ENCODE results near the gene WDFY4. TPM values are rescaled to one million over a fixed set of nuclear protein-coding genes. Genes with fewer than 3 reads are reported as not detected.

The WDFY4 gene
- total RNA-seq, 1 donor from 2014 or later: 26.5 TPM

DNA sequence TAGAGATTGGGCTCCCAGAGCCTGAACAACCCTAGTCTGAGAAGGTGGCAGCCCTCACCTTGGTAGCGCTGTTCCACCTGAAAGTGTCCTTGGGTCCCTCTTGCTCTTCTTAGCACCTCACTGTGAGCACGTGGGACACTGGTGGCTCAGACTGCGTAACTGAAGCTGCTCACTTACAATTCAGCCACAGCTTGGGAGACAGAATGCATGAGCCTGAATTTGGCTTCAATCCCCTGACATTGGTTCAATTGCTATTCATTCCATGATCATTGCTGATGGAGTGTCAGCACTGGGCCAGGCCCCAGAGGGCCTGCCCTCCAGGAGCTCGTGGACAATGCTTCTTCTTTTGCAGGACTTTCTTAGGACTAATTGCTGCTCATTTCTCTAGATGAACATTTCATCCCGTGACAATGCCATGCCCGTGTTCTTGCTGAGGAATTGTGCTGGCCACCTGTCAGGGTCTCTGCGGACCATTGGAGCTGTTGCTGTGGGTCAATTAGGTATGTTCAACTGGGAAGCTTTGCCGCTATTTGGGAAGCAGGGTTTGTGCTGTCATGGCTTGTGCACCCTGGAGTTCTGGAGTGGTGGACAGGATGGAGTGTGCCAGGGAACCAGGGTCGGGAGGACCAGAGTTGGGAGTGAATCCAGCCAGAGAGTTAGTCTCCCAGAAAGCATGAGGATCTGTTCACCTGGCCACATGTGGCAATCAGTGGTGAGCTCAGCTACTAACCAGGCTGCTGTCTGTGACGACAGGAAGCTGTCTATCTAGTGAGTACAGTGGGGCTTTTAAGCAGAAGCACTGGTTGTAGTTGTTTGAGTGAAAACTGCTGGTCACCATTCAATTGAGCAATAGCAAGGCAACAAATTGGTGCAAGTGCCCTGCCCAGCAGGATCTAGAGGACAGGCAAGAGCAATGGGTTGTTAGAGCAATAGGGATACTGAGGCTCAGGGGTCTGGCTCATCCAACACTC is 105.1 kb downstream of the WDFY4 start:
- no peak overlapping the region for H3K27ac ChIP-seq
- no peak overlapping the region for H3K4me3 ChIP-seq
- ATAC-seq: peak; percentile 57
- DNase-seq: no peak
- H3K27me3 ChIP-seq: no peaks in the 10 kb centered on the region
- intact Hi-C loops (cut with DNase I): no loop called here
- no peaks in the 10 kb centered on the region for H3K9me3 ChIP-seq
- no peaks in the 10 kb centered on the region for H3K36me3 ChIP-seq
- no peak for TF ChIP-seq CTCF (IDR thresholded peaks at IDR 0.05)
- H3K4me1 ChIP-seq: peaks cover 8% of the 10 kb centered on the region

- DNase-seq (no peak), ATAC-seq (no peak)
- Histone ChIP-seq H3K9me3 (no peaks in the 10 kb centered on the region), H3K27me3 (no peaks in the 10 kb centered on the region), H3K27ac (no peak overlapping the region), H3K4me1 (peaks cover 8% of the 10 kb centered on the region), H3K4me3 (no peak overlapping the region), H3K36me3 (no peaks in the 10 kb centered on the region)
- TF ChIP-seq CTCF (IDR thresholded peaks at IDR 0.05): no peak
- intact Hi-C loops (cut with DNase I): no loop called here
Observed at GRCh38 chr10:48790457-48791044, 105.9 kb downstream of the WDFY4 start.

GRCh38 chr10:48791267-48791928 is 106.7 kb downstream of the WDFY4 start:
- ATAC-seq (no peak), DNase-seq (no peak)
- intact Hi-C loops (cut with DNase I): no loop called here
- Histone ChIP-seq H3K4me1 (peaks cover 8% of the 10 kb centered on the region), H3K9me3 (no peaks in the 10 kb centered on the region), H3K4me3 (no peak overlapping the region), H3K36me3 (no peaks in the 10 kb centered on the region), H3K27me3 (no peaks in the 10 kb centered on the region), H3K27ac (no peak overlapping the region)
- no peak for TF ChIP-seq CTCF (IDR thresholded peaks at IDR 0.05)

DNA sequence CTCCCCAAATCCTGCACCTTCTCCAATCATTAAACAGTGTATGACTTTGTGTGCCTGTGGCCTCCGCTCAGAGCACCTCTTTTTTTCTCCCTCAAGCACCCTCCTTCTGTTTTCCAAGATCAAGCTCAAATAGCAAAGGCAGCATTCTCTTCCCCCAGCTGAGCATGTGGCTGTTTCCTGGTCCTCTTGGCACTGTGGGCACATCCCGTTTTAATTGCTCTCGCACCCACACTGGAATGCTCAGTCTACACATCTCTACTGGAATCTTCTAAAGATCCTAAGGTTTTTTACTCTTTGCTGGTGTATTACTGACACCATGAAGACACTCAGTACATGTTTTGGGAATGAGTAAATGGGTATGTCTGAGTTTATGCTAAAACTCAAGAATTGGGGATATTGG is 107.4 kb downstream of the WDFY4 start:
- no peak overlapping the region for H3K4me3 ChIP-seq
- H3K4me1 ChIP-seq: peaks cover 8% of the 10 kb centered on the region
- no peak for ATAC-seq
- no peaks in the 10 kb centered on the region for H3K36me3 ChIP-seq
- no peaks in the 10 kb centered on the region for H3K9me3 ChIP-seq
- no peak for DNase-seq
- no peaks in the 10 kb centered on the region for H3K27me3 ChIP-seq
- no peak for TF ChIP-seq CTCF (IDR thresholded peaks at IDR 0.05)
- intact Hi-C loops (cut with DNase I): no loop called here
- no peak overlapping the region for H3K27ac ChIP-seq

DNA sequence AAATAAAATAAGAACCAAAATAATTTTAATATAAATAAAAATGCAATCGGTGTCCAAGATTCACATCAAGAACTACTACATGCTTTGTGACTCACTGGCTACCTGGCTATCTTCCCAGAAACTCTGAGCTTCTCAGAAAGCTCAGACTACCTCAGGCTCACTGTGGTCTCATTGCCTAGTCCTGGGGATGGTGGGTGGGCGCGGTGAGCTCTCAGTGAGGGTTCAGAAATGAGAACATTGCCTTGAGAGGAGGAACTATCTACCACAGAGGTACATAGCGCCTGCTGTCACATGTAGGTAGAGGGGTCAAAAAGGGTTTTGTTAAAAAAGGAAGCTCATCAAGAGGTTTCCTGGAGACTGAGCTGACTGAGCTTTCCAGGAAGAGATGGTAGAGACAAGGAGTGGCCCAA is 108.0 kb downstream of the WDFY4 start:
- Histone ChIP-seq H3K9me3 (no peaks in the 10 kb centered on the region), H3K36me3 (no peaks in the 10 kb centered on the region), H3K4me3 (no peak overlapping the region), H3K4me1 (peaks cover 8% of the 10 kb centered on the region), H3K27ac (no peak overlapping the region), H3K27me3 (no peaks in the 10 kb centered on the region)
- ATAC-seq (peak; percentile 59), DNase-seq (no peak)
- TF ChIP-seq CTCF (IDR thresholded peaks at IDR 0.05): no peak
- intact Hi-C loops (cut with DNase I): no loop called here

Measured in upper lobe of right lung (tissue), 1 donor.